Measurements from ENCODE around the gene AGAP3. TPM values are rescaled to one million over a fixed set of nuclear protein-coding genes. Genes with fewer than 3 reads are reported as not detected.

AGAP3 gene
- total and polyA plus RNA-seq, 2 of the 4 experiments (the other 2 are of a cell fraction) = 35.3 to 93.9 TPM

DNA sequence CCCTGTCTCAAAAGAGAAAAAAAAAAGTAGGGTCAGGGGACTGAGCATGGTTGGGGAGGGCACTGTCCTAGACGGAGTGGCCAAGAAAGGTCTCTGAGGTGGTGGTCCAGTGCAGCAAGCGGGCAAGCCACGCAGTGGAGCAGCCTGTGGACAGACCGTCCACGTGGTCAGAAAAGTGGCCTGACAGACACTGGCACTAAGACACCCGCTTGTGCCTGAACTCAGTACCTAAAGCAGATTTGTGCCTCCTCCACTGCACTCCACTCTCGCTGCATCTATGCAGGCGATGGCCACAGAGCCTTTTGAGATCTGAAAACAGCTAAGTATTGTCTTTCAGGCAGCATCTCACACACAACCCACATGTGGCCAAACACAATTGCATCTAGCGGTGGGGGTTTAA, 92.0 kb downstream of the AGAP3 start:
- in situ Hi-C loops (cut with MboI; ENCODE audit: low sequenced_read_pairs) = no loop called here
- Histone ChIP-seq H3K36me3 (ENCODE audit: control insufficient read depth, insufficient read depth, low read length) (no peaks in the 10 kb centered on the region), H3K27me3 (ENCODE audit: control insufficient read depth, insufficient read depth, low read length) (peaks cover 80% of the 10 kb centered on the region), H3K9me1 (ENCODE audit: insufficient read depth, low read length) (no peaks in the 10 kb centered on the region), H2BK15ac (ENCODE audit: low read depth, low read length) (no peak overlapping the region), H2AK9ac (replicated peaks; ENCODE audit: low read depth, low read length, poor library complexity) (no peak overlapping the region), H3K56ac (ENCODE audit: extremely low read depth, insufficient read depth, low read length) (no peak overlapping the region), H4K8ac (ENCODE audit: low read depth in 2 of 2, low read length in 2 of 2) (no peak overlapping the region), H3K4me3 (ENCODE audit: insufficient read depth, low read depth, low read length) (no peak overlapping the region), H3K18ac (ENCODE audit: low read depth, low read length) (no peak overlapping the region), H3K4ac (ENCODE audit: low read depth, low read length) (no peak overlapping the region), H2BK20ac (ENCODE audit: low read depth, low read length) (no peak overlapping the region), H3K23ac (ENCODE audit: low read depth, low read length) (no peak overlapping the region), H3K4me1 (ENCODE audit: control insufficient read depth, insufficient read depth, low read length) (no peaks in the 10 kb centered on the region), H2AFZ (replicated peaks; ENCODE audit: low read length, poor library complexity) (no peak overlapping the region), H2BK120ac (ENCODE audit: low read depth, low read length) (no peak overlapping the region), H2AK5ac (ENCODE audit: low read depth, low read length) (no peak overlapping the region), H4K91ac (ENCODE audit: insufficient read depth, low read depth, low read length) (no peak overlapping the region), H3K4me2 (ENCODE audit: low read depth, low read length) (no peak overlapping the region), H4K20me1 (ENCODE audit: insufficient read depth, low read length) (no peaks in the 10 kb centered on the region), H4K5ac (ENCODE audit: low read depth, low read length) (no peak overlapping the region), H3K14ac (replicated peaks; ENCODE audit: low read depth, low read length) (no peak overlapping the region), H3K9me3 (ENCODE audit: control insufficient read depth, insufficient read depth, low read length) (no peaks in the 10 kb centered on the region; the same call in 1 of the 2 replicates), H3K79me1 (ENCODE audit: low read depth in 1 of 2, low read length in 2 of 2) (no peaks in the 10 kb centered on the region), H2BK5ac (ENCODE audit: low read depth, low read length, poor library complexity, severe bottlenecking) (no peak overlapping the region), H3K9ac (ENCODE audit: low read depth, low read length) (no peak overlapping the region), H3K27ac (ENCODE audit: insufficient read depth, low read length) (no peak overlapping the region)
- TF ChIP-seq CEBPB (IDR thresholded peaks at IDR 0.05; ENCODE audit: low read depth, low read length) = no peak
- no peak for TF ChIP-seq BHLHE40 (IDR thresholded peaks at IDR 0.05; ENCODE audit: low read depth, low read length)
- ATAC-seq (ENCODE audit: low read depth) (no peak), DNase-seq (no peak)
- intact Hi-C loops (cut with micrococcal nuclease) = no loop called here
- dilution Hi-C loops (cut with HindIII; ENCODE audit: low sequenced_read_pairs, unreplicated experiment) = no loop called here
- ChIA-PET POLR2A (ENCODE audit: unreplicated experiment) (no interaction called here), CTCF (no interaction called here)
- BruUV-seq (replicated peaks) = no TSS peak
- WGBS, 2 experiments (ENCODE audit: extremely low coverage in 2 of 2, insufficient read length in 1 of 2) = 87% methylated on average over 3 of the region's 9 CpGs; no CpG with 5 or more reads in 1 of the 2 experiments
